Measurements from ENCODE around the gene OPA3. TPM values are rescaled to one million over a fixed set of nuclear protein-coding genes. Genes with fewer than 3 reads are reported as not detected.

OPA3 gene
- total RNA-seq, 1 donor from 2014 or later, result 6.6 TPM

GRCh38 chr19:45477713-45478453 lies 106.7 kb downstream of the OPA3 start:
- Histone ChIP-seq H3K27ac (peak overlapping the region; percentile 97), H3K27me3 (no peaks in the 10 kb centered on the region), H3K36me3 (no peaks in the 10 kb centered on the region), H3K4me1 (peaks cover 8% of the 10 kb centered on the region), H3K4me3 (peak overlapping the region; percentile 45 to 46), H3K9me3 (no peaks in the 10 kb centered on the region)
- TF ChIP-seq CTCF (IDR thresholded peaks at IDR 0.05) (no peak), POLR2A (IDR thresholded peaks at IDR 0.05) (no peak), POLR2AphosphoS5 (IDR thresholded peaks at IDR 0.05; ENCODE audit: insufficient read depth in 1 of 2, low read depth in 1 of 2) (no peak)
- no peak for DNase-seq (ENCODE audit: extremely low spot score in 2 of 2)
- intact Hi-C loops (cut with DNase I), result loop anchor here (2.0 kb wide), 1 partner anchor 39 kb away; no protein-coding TSS in a partner anchor

Other genes with a start within 250 kb of the OPA3 start
- gene KLC3, start 244.1 kb downstream of the OPA3 start, total RNA-seq, result 20.9 TPM
- gene ERCC2, start 214.2 kb downstream of the OPA3 start, total RNA-seq, result 17.9 TPM
- gene PPP1R13L, start 179.7 kb downstream of the OPA3 start, total RNA-seq, result 111 TPM
- 2.2 TPM for gene POLR1G, start 178.2 kb downstream of the OPA3 start, total RNA-seq
- gene ERCC1, start 160.9 kb downstream of the OPA3 start, total RNA-seq, result 123 TPM
- 20.6 TPM for gene FOSB, start 116.8 kb downstream of the OPA3 start, total RNA-seq
- 13.0 TPM for gene RTN2, start 87.8 kb downstream of the OPA3 start, total RNA-seq
- 3.9 TPM for gene PPM1N, start 86.4 kb downstream of the OPA3 start, total RNA-seq
- gene VASP, start 77.3 kb downstream of the OPA3 start, total RNA-seq, result 103 TPM
- gene GPR4, start 17.4 kb upstream of the OPA3 start, total RNA-seq, result 3.4 TPM
- gene EML2, start 54.6 kb upstream of the OPA3 start, total RNA-seq, result 74.9 TPM
- gene GIPR, start 83.4 kb upstream of the OPA3 start, total RNA-seq, result 3.4 TPM
- 180 TPM for gene SNRPD2, start 107.2 kb upstream of the OPA3 start, total RNA-seq
- gene QPCTL, start 107.9 kb upstream of the OPA3 start, total RNA-seq, result 4.7 TPM
- gene FBXO46, start 146.1 kb upstream of the OPA3 start, total RNA-seq, result 23.8 TPM
- not detected for gene MEIOSIN, start 148.6 kb upstream of the OPA3 start, total RNA-seq
- gene SIX5, start 184.4 kb upstream of the OPA3 start, total RNA-seq, result 20.6 TPM
- 29.0 TPM for gene DMPK, start 197.7 kb upstream of the OPA3 start, total RNA-seq
- gene DMWD, start 208.0 kb upstream of the OPA3 start, total RNA-seq, result 31.2 TPM
- gene RSPH6A, start 230.5 kb upstream of the OPA3 start, total RNA-seq, result not detected